Prostate gland (tissue), 2 donors: ENCODE measurements around the gene DYNC1LI2. TPM values are rescaled to one million over a fixed set of nuclear protein-coding genes. Genes with fewer than 3 reads are reported as not detected.

Experiments used
- DNase-seq: peaks from one replicate; pipeline ENCODE4 v3.0.0-alpha.2; 2019; ENCODE audit warnings: low spot score
- H3K27ac ChIP-seq, 2 donors: fragments of 200-600 bp; sonication (generic); 2 replicates each; pipeline ENCODE4 v1.5.1; 2017 to 2019
- H3K27me3 ChIP-seq: fragments of 200-600 bp; sonication (generic); replicated peaks from 2 replicates; pipeline ENCODE4 v1.5.1; 2019; ENCODE audit not compliant: insufficient read depth
- H3K36me3 ChIP-seq, 2 donors: fragments of 200-600 bp; sonication (generic); 1 replicate in 1 of 2; 2 replicates in 1 of 2; pipeline versions ENCODE4 v1.5.1 to v1.8.1; 2017 to 2019
- H3K4me1 ChIP-seq: fragments of 200-600 bp; sonication (generic); replicated peaks from 2 replicates; pipeline ENCODE4 v1.5.1; 2019
- H3K4me3 ChIP-seq, 2 donors: fragments of 200-600 bp; sonication (generic); 2 replicates each; pipeline ENCODE4 v1.5.1; 2017 to 2019
- H3K9me3 ChIP-seq: fragments of 200-600 bp; sonication (generic); 2 replicates; pipeline ENCODE4 v1.5.1; 2017
- CTCF ChIP-seq, 4 experiments: fragments of 200-600 bp in 2 of 4; fragments of 450-650 bp in 2 of 4; sonication (generic) in 2 of 4; IDR thresholded peaks; 1 replicate in 3 of 4; 2 replicates in 1 of 4; pipeline ENCODE4 v1.5.1; 2016 to 2019; ENCODE audit warnings: antibody characterized with exemption in 4 of 4, mild to moderate bottlenecking in 2 of 4, moderate library complexity in 2 of 4
- POLR2A ChIP-seq: fragments of 450-650 bp; IDR thresholded peaks from one replicate; pipeline ENCODE4 v1.6.1; 2016; ENCODE audit warnings: antibody characterized with exemption, mild to moderate bottlenecking
- POLR2AphosphoS5 ChIP-seq: sonication (generic); formaldehyde crosslinking; IDR thresholded peaks from one replicate; pipeline ENCODE4 v1.6.1; 2017; ENCODE audit warnings: antibody characterized with exemption
- WGBS: methylation state at CpG from one replicate; pipeline ENCODE4 v1.1.5; 2018; 5-methylcytosine and 5-hydroxymethylcytosine counted together
- intact Hi-C: fragments of 100-400 bp; cut with DNase I; formaldehyde crosslinking; loops from one replicate; pipeline ENCODE4 v1.14.2; 2022
- total RNA-seq, 2 donors: library from RNA; depleted of rRNA; stranded (reverse); fragments of >200 nt; gene quantifications; one replicate each; pipeline ENCODE4 v1.1.0, GENCODE V29; 2016

Gene DYNC1LI2
- total RNA-seq, 2 donors from 2014 or later: 98.1 to 149 TPM

- DNase-seq: no peak
- no peak for TF ChIP-seq POLR2AphosphoS5
- no peaks in the 10 kb centered on the region for H3K9me3 ChIP-seq
- intact Hi-C loops: no loop called here
- no peaks in the 10 kb centered on the region for H3K36me3 ChIP-seq
- 97% methylated on average over 3 of the region's 3 CpGs for WGBS
- no peak overlapping the region for H3K27ac ChIP-seq
- no peaks in the 10 kb centered on the region for H3K27me3 ChIP-seq
- H3K4me1 ChIP-seq: no peaks in the 10 kb centered on the region
- no peak overlapping the region for H3K4me3 ChIP-seq
These were observed 35.1 kb upstream of the DYNC1LI2 start for GRCh38 chr16:66786551-66786950.

GRCh38 chr16:66776457-66776856 is 25.0 kb upstream of the DYNC1LI2 start:
- no peak overlapping the region for H3K4me3 ChIP-seq
- intact Hi-C loops: no loop called here
- no peak for DNase-seq

GRCh38 chr16:66774981-66775380 is 23.6 kb upstream of the DYNC1LI2 start:
- no peak overlapping the region for H3K4me3 ChIP-seq
- H3K27me3 ChIP-seq: no peaks in the 10 kb centered on the region
- DNase-seq: no peak
- TF ChIP-seq POLR2A: no peak
- TF ChIP-seq POLR2AphosphoS5: no peak
- no peak for TF ChIP-seq CTCF (IDR thresholded peaks at IDR 0.05)
- H3K9me3 ChIP-seq: no peaks in the 10 kb centered on the region
- no peak overlapping the region for H3K27ac ChIP-seq
- intact Hi-C loops: no loop called here
- no peaks in the 10 kb centered on the region for H3K36me3 ChIP-seq
- H3K4me1 ChIP-seq: no peaks in the 10 kb centered on the region
- WGBS: 66% methylated on average over 2 of the region's 2 CpGs

More at GRCh38 chr16:66776457-66776856, 25.0 kb upstream of the DYNC1LI2 start:
- H3K36me3 ChIP-seq: no peaks in the 10 kb centered on the region
- no peak for TF ChIP-seq CTCF (IDR thresholded peaks at IDR 0.05)
- TF ChIP-seq POLR2AphosphoS5: no peak
- TF ChIP-seq POLR2A: no peak
- H3K27ac ChIP-seq: no peak overlapping the region
- H3K27me3 ChIP-seq: no peaks in the 10 kb centered on the region
- H3K9me3 ChIP-seq: no peaks in the 10 kb centered on the region
- H3K4me1 ChIP-seq: no peaks in the 10 kb centered on the region

- no peaks in the 10 kb centered on the region for H3K4me1 ChIP-seq
- TF ChIP-seq POLR2AphosphoS5: no peak
- TF ChIP-seq CTCF (IDR thresholded peaks at IDR 0.05): no peak
- TF ChIP-seq POLR2A: no peak
- H3K36me3 ChIP-seq: no peaks in the 10 kb centered on the region
- H3K27me3 ChIP-seq: no peaks in the 10 kb centered on the region
- H3K4me3 ChIP-seq: no peak overlapping the region
- no peak overlapping the region for H3K27ac ChIP-seq
- no peak for DNase-seq
- no peaks in the 10 kb centered on the region for H3K9me3 ChIP-seq
- intact Hi-C loops: no loop called here
These were observed 6.7 kb upstream of the DYNC1LI2 start for GRCh38 chr16:66758086-66758485.

- no peaks in the 10 kb centered on the region for H3K36me3 ChIP-seq
- H3K4me1 ChIP-seq: peaks cover 3% of the 10 kb centered on the region
- no peak overlapping the region for H3K4me3 ChIP-seq
- intact Hi-C loops: loop anchor here (5.0 kb wide), 1 partner anchor 148 kb away; no protein-coding TSS in a partner anchor
- DNase-seq: no peak
- no peaks in the 10 kb centered on the region for H3K9me3 ChIP-seq
- 77% methylated on average over 3 of the region's 3 CpGs for WGBS
- TF ChIP-seq POLR2A (no peak), CTCF (IDR thresholded peaks at IDR 0.05) (no peak), POLR2AphosphoS5 (no peak)
- no peak overlapping the region for H3K27ac ChIP-seq
- H3K27me3 ChIP-seq: no peaks in the 10 kb centered on the region
These were observed 3.4 kb upstream of the DYNC1LI2 start for GRCh38 chr16:66754819-66755218.
